Lower leg skin (tissue), 4 donors: ENCODE data around the gene RHOJ. TPM values are rescaled to one million over a fixed set of nuclear protein-coding genes. Genes with fewer than 3 reads are reported as not detected.

Experiments used
- DNase-seq, 2 donors: peaks; one replicate each; pipeline ENCODE4 v3.0.0-alpha.2; 2019; ENCODE audit warnings: low spot score in 2 of 2
- H3K4me3 ChIP-seq: fragments of 200-600 bp; sonication (generic); 2 replicates; pipeline ENCODE4 v1.5.1; 2017; ENCODE audit warnings: mild to moderate bottlenecking, low read depth; ENCODE audit not compliant: poor library complexity, severe bottlenecking
- POLR2A ChIP-seq, 2 donors: fragments of 450-650 bp; IDR thresholded peaks; one replicate each; pipeline ENCODE4 v1.6.1; 2016 to 2017; ENCODE audit warnings: antibody characterized with exemption in 2 of 2, mild to moderate bottlenecking in 1 of 2, moderate library complexity in 1 of 2
- WGBS, 2 donors: methylation state at CpG; one replicate each; pipeline ENCODE4 v1.1.5; 2018; 5-methylcytosine and 5-hydroxymethylcytosine counted together
- intact Hi-C: fragments of 100-400 bp; cut with DNase I; formaldehyde crosslinking; loops from one replicate; pipeline ENCODE4 v1.15.0; 2023; ENCODE audit warnings: low total_unique reads
- total RNA-seq, 4 donors: library from RNA; depleted of rRNA; stranded (reverse); fragments of >200 nt; gene quantifications; one replicate each; pipeline ENCODE4 v1.1.0, GENCODE V29; 2016
- TF ChIP-seq, protein P1 (sequence below), 3 donors: fragments of 450-650 bp; IDR thresholded peaks; one replicate each; pipeline ENCODE4 v1.5.1; 2016; ENCODE audit warnings: antibody characterized with exemption in 3 of 3, mild to moderate bottlenecking in 3 of 3, moderate library complexity in 2 of 3

RHOJ gene
- total RNA-seq, 4 donors from 2014 or later: 0.65 to 5.5 (median 1.3) TPM

DNA sequence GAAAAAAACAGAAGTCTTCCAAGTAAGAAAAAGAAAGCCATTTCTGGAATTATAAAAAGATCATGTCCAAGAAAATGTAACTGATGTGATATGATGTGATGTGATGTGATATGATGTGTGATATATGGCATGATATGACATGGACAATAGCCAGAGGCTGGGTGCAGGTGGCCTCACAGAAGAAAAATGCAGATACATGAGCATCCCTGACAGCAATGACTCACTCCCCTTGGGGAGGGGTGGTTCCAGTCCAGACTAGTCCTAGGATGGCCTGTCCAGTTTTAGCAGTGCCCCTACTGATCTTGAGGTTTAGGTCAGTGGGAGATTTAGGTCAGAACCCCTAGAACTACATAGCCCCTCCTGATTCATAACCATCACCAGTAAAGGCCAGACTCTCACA lies 3.5 kb upstream of the RHOJ start:
- intact Hi-C loops: no loop called here
- no peak for DNase-seq
- TF ChIP-seq POLR2A (IDR thresholded peaks at IDR 0.05): no peak
- TF ChIP-seq, protein P1, sequence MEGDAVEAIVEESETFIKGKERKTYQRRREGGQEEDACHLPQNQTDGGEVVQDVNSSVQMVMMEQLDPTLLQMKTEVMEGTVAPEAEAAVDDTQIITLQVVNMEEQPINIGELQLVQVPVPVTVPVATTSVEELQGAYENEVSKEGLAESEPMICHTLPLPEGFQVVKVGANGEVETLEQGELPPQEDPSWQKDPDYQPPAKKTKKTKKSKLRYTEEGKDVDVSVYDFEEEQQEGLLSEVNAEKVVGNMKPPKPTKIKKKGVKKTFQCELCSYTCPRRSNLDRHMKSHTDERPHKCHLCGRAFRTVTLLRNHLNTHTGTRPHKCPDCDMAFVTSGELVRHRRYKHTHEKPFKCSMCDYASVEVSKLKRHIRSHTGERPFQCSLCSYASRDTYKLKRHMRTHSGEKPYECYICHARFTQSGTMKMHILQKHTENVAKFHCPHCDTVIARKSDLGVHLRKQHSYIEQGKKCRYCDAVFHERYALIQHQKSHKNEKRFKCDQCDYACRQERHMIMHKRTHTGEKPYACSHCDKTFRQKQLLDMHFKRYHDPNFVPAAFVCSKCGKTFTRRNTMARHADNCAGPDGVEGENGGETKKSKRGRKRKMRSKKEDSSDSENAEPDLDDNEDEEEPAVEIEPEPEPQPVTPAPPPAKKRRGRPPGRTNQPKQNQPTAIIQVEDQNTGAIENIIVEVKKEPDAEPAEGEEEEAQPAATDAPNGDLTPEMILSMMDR (IDR thresholded peaks at IDR 0.05): no peak
- no peak overlapping the region for H3K4me3 ChIP-seq

DNA sequence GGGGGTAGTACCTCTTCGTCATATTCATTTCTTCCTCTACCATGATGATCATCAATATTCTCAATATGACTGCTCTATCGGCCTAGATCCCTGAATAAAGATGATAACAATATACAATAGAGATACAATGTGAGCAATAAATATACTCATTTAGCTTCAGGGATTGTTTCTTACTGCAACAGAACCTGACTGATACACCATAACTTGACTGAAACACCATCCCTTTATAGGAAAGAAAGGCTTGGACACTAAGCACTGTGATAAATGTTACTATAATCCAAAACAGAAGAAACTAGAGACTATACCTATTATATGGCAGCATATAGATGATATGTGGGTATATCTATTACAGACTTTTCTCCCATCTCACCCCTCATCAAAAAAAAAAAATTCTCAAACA lies 1.2 kb upstream of the RHOJ start:
- TF ChIP-seq, protein P1 (IDR thresholded peaks at IDR 0.05): no peak
- TF ChIP-seq POLR2A (IDR thresholded peaks at IDR 0.05): no peak
- intact Hi-C loops: no loop called here
- 92 to 96% methylated on average over 2 of the region's 2 CpGs for WGBS, 2 donors
- no peak overlapping the region for H3K4me3 ChIP-seq
- no peak for DNase-seq

DNA sequence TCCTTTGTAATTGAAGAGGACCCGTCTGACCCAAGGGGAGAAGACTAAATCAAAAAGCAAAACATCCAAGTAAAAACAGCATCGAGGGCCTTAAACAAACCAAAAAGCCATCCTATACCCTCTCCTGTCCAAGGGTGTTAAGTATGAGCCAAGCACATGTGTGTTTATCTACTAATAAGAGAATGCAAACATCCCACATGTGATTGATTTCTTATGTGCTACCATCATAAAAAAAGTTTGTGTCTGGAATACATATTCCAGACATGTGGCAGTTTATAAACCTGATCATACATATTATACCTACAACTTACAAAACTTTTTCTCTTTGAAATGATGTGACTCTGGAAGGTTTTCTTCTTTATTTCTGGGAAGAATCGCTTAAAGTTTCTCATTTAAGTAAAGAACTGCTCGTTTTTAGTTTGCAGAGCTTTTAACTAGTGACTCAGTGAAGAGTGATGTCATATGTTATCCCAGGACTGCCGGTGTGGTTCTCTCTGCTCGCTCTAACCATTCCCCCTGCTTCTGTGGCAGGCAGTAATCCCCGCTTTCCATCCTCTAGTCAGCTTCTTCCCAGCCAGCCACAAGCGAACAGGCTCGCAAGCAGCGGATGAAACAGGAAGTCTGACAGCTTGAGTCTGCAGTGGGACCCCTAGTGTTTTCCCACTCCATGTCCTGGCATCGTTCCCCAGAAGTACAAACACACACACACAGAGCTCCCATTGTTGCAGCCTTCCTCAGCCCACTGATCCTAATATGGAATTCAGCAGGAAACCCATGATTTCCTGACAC lies 431 bp upstream of the RHOJ start:
- DNase-seq: peak; percentile 79 to 92
- no peak for TF ChIP-seq POLR2A (IDR thresholded peaks at IDR 0.05)
- TF ChIP-seq, protein P1 (IDR thresholded peaks at IDR 0.05): no peak
- intact Hi-C loops: no loop called here
- no peak overlapping the region for H3K4me3 ChIP-seq
- 12% methylated on average over 11 of the region's 11 CpGs for WGBS, 2 donors

DNA sequence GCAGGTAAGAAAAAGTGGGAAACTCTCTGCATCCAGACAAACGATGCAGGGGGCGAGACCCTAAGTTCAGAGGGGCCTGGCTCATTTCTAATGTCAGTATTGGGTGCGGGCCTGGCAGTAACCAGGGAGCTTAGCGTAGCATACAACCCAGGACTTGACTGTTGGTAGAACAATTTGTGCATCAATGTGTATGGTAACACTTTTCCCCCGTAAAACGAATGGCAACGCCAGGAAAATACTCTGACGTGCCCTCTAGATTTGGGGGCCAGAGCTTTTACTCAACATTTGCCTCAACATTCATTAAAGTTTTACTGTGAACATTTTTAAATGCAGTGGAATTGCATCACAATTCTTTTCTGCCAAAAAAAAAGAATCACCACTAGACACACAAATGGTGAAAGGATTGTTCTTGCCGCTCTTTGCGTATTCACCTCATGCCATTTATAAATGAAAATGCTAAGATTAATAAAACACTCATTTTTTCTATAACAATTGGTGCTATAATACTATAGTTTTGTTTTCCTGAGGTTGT lies 867 bp downstream of the RHOJ start:
- WGBS, 2 donors: 41 to 48% methylated on average over 10 of the region's 10 CpGs
- intact Hi-C loops: no loop called here

DNA sequence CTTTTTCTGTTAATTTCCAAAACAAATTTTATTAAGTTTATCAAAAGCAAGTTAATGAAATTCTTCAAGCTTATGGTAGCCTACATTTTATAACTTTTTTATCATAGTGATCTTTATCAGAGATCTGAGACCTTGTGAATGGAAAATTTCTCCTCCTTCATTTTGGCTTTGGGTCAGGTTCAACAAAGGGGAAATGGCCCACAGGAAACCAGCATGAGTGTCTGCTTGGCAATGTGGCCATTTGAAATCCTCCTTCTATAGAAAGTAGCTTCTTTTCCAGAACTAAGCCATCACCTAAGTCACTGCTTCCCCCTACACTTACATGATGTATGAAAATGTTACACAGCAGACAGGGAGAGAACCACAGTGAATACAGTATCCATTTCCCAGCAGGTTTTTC lies 1.6 kb downstream of the RHOJ start:
- intact Hi-C loops: no loop called here
- DNase-seq: no peak
- H3K4me3 ChIP-seq: no peak overlapping the region
- TF ChIP-seq, protein P1 (IDR thresholded peaks at IDR 0.05): no peak

More for the DNA sequence above, 867 bp downstream of the RHOJ start:
- TF ChIP-seq, protein P1 (IDR thresholded peaks at IDR 0.05): no peak
- TF ChIP-seq POLR2A (IDR thresholded peaks at IDR 0.05): no peak
- DNase-seq: no peak
- H3K4me3 ChIP-seq: no peak overlapping the region

DNA sequence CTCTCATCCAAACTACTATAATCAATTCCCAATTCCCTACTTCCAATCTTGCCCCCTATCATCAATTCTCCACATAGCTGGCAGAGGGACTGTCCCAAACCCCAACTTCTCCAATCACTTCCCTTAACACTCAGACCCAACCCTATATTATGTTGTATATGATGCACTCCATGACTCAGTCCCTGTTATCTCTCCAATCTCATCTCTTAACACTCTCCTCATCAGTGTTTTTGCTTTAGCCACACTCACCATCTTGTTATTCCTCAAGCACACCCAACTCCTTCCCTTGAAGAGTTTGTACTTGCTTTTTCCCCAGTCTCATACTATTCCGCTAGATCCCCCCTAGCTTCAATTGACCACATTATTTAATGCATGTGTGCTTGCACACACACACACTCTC lies 4.9 kb downstream of the RHOJ start:
- DNase-seq: no peak
- TF ChIP-seq, protein P1 (IDR thresholded peaks at IDR 0.05): no peak
- no peak for TF ChIP-seq POLR2A (IDR thresholded peaks at IDR 0.05)
- no peak overlapping the region for H3K4me3 ChIP-seq
- intact Hi-C loops: no loop called here
- WGBS, 2 donors: 96 to 100% methylated on average over 1 of the region's 1 CpG
